MCF 10A (cell line): ENCODE results near the gene TMEM184A. TPM values are rescaled to one million over a fixed set of nuclear protein-coding genes. Genes with fewer than 3 reads are reported as not detected.

ENCODE experiments used
- BruUV-seq: library from RNA; stranded (reverse); fragments of 400-500 nt; replicated peaks from 2 replicates; lab custom pipeline; 2021; lab: Mats Ljungman, UMichigan
- CTCF ChIA-PET: fragments of 300-600 bp; sonication (Branson Sonifier 250); formaldehyde crosslinking; extraction: SDS; loops from one replicate; lab custom pipeline; 2021; ENCODE audit warnings: antibody characterized with exemption, inconsistent platforms; lab: Yijun Ruan, JAX
- POLR2A ChIA-PET: fragments of 300-600, 350-650 bp; sonication (Branson Sonifier 250); formaldehyde crosslinking; extraction: SDS; loops from one replicate; lab custom pipeline; 2020; ENCODE audit warnings: antibody characterized with exemption, inconsistent platforms; lab: Yijun Ruan, JAX
- DNase-seq: peaks from one replicate; pipeline ENCODE4 v3.0.0-alpha.2; 2018; ENCODE audit not compliant: unreplicated experiment
- H3K27ac Mint-ChIP-seq: one replicate; pipeline ENCODE4 v1.8.0; 2022; ENCODE audit warnings: mild to moderate bottlenecking, low read depth, mixed read lengths; ENCODE audit not compliant: unreplicated experiment
- H3K27me3 Mint-ChIP-seq: one replicate; pipeline ENCODE4 v1.8.0; 2022; ENCODE audit warnings: mixed read lengths; ENCODE audit not compliant: insufficient read depth, unreplicated experiment
- H3K36me3 Mint-ChIP-seq: one replicate; pipeline ENCODE4 v1.8.0; 2022; ENCODE audit warnings: mild to moderate bottlenecking, moderate library complexity, mixed read lengths; ENCODE audit not compliant: insufficient read depth, unreplicated experiment
- H3K4me1 Mint-ChIP-seq: one replicate; pipeline ENCODE4 v1.8.0; 2022; ENCODE audit warnings: mixed read lengths; ENCODE audit not compliant: insufficient read depth, unreplicated experiment
- H3K4me3 Mint-ChIP-seq: one replicate; pipeline ENCODE4 v1.8.0; 2022; ENCODE audit warnings: mild to moderate bottlenecking, moderate library complexity, mixed read lengths; ENCODE audit not compliant: unreplicated experiment
- H3K9me3 Mint-ChIP-seq: one replicate; pipeline ENCODE4 v1.8.0; 2022; ENCODE audit warnings: mixed read lengths; ENCODE audit not compliant: unreplicated experiment
- CTCF ChIP-seq: fragments of 200-600 bp; IDR thresholded peaks from one replicate; pipeline ENCODE4 v1.8.0; 2022; ENCODE audit warnings: antibody characterized with exemption, mild to moderate bottlenecking; ENCODE audit not compliant: unreplicated experiment
- intact Hi-C: fragments of 100-400 bp; cut with micrococcal nuclease; formaldehyde crosslinking; loops from 2 replicates; pipeline ENCODE4 v1.14.1; 2022
- total RNA-seq: library from RNA; stranded (reverse); gene quantifications from 2 replicates; pipeline ENCODE4 v1.2.3, GENCODE V29; 2022

TMEM184A gene
- total RNA-seq, 1 experiment from 2014 or later: 14.2 TPM

GRCh38 chr7:1533547-1534329, 22.3 kb downstream of the TMEM184A start:
- TF ChIP-seq CTCF: no peak
- CTCF ChIA-PET: interaction anchor here (0.6 to 4.8 kb wide), 6 partner anchors 12 to 28 kb away, joined by 3 to 32 read pairs (median 4); partner anchors contain the start of gene TMEM184A
- H3K4me3 Mint-ChIP-seq: peak overlapping the region; percentile 81
- no peaks in the 10 kb centered on the region for H3K9me3 Mint-ChIP-seq
- H3K27me3 Mint-ChIP-seq: no peaks in the 10 kb centered on the region
- DNase-seq: peak; percentile 76
- BruUV-seq: no TSS peak
- peak overlapping the region; percentile 86 for H3K27ac Mint-ChIP-seq
- peaks cover 16% of the 10 kb centered on the region for H3K36me3 Mint-ChIP-seq
- peaks cover 12% of the 10 kb centered on the region for H3K4me1 Mint-ChIP-seq
- intact Hi-C loops: no loop called here
- POLR2A ChIA-PET: interaction anchor here (0.5 to 7.8 kb wide), 8 partner anchors 20 to 821 kb away, joined by 3 to 118 read pairs (median 16); partner anchors contain the start of genes EIF3B, INTS1 and TMEM184A

- ChIA-PET CTCF (interaction anchor here (0.6 to 4.8 kb wide), 4 partner anchors 14 to 27 kb away, joined by 3 to 32 read pairs (median 4); partner anchors contain the start of gene TMEM184A), POLR2A (interaction anchor here (0.5 to 7.8 kb wide), 10 partner anchors 10 to 821 kb away, joined by 3 to 118 read pairs (median 9); partner anchors contain the start of genes EIF3B, INTS1 and TMEM184A)
- peak overlapping the region; percentile 86 for H3K27ac Mint-ChIP-seq
- H3K9me3 Mint-ChIP-seq: no peaks in the 10 kb centered on the region
- H3K27me3 Mint-ChIP-seq: no peaks in the 10 kb centered on the region
- peaks cover 16% of the 10 kb centered on the region for H3K36me3 Mint-ChIP-seq
- TF ChIP-seq CTCF: no peak
- DNase-seq: no peak
- intact Hi-C loops: no loop called here
- peaks cover 12% of the 10 kb centered on the region for H3K4me1 Mint-ChIP-seq
- H3K4me3 Mint-ChIP-seq: peak overlapping the region; percentile 81
- no TSS peak for BruUV-seq
Measured at GRCh38 chr7:1533255-1533546, 22.8 kb downstream of the TMEM184A start.

GRCh38 chr7:1532456-1533254, 23.4 kb downstream of the TMEM184A start:
- Mint-ChIP-seq H3K9me3 (no peaks in the 10 kb centered on the region), H3K4me1 (peaks cover 12% of the 10 kb centered on the region), H3K4me3 (peak overlapping the region; percentile 81), H3K27me3 (no peaks in the 10 kb centered on the region), H3K36me3 (peaks cover 16% of the 10 kb centered on the region), H3K27ac (peak overlapping the region; percentile 86)
- ChIA-PET POLR2A (interaction anchor here (0.6 to 7.8 kb wide), 14 partner anchors 9 to 1086 kb away, joined by 3 to 118 read pairs (median 4); partner anchors contain the start of genes EIF3B, INTS1 and TMEM184A), CTCF (interaction anchor here (0.6 to 4.8 kb wide), 4 partner anchors 14 to 27 kb away, joined by 3 to 32 read pairs (median 4); partner anchors contain the start of gene TMEM184A)
- no peak for TF ChIP-seq CTCF
- TSS peak; percentile 95 for BruUV-seq
- intact Hi-C loops: loop anchor here (1.0 kb wide), 2 partner anchors 24 to 28 kb away; partner anchors contain the start of genes INTS1 and TMEM184A
- peak; percentile 94 for DNase-seq
